ENCODE data around the gene LGI1.

LGI1 gene
- total RNA-seq = 0 to 0.04 (median 0) reads per million in 3 experiments

DNA sequence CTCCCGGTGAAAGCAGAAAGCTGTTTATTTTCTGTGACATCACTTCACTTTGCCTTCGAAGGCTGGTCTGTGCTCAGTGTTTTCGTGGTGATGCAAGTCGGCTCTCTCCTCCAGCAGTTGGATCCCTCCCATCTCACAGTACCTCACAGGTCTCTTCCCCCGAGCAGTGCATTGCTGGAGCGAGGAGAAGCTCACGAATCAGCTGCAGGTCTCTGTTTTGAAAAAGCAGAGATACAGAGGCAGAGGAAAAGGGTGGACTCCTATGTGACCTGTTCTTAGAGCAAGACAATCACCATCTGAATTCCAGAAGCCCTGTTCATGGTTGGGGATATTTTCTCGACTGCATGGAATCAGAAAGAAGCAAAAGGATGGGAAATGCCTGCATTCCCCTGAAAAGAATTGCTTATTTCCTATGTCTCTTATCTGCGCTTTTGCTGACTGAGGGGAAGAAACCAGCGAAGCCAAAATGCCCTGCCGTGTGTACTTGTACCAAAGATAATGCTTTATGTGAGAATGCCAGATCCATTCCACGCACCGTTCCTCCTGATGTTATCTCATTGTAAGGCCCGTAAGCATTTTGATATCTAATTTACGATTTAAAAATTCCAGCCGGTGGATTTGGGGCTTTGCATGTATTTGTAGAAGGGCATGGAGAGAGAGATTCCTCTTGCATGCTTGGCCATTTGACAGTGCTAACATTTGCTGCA, at the start of gene LGI1:
Gene LGI1 (plus strand): TSS at position 136 of the 707 bp plus-strand sequence. CDS start 209 bp downstream, at position 345.
- DNase-seq = no peak

DNA sequence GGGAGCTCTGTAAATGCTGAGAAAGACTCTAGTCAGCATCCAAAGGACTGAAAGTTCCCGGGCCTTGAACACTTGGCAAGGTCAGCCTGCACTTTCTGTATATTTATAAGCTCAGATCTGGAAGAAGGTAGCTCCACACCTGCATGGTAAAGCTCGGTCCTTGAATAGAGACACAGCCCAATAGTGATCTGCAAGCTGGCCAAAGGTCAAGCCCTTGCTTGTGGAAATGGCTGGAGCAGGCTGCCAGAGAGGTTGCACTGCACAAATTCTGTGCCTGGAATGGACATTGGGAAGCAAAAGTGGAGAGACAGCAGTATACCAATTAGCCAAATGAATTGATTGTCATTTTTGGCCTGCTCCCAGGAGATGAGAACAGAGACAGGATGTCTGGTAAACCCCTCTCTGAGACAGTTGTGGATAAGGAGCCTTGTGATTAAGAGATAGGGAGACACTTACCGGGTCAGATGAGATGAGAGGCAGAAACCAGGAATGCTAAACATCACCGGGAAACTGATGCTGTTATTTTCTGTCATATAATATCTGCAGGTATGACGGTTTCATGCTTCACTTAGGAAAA, 47.3 kb upstream of the LGI1 start:
- DNase-seq = no peak

DNA sequence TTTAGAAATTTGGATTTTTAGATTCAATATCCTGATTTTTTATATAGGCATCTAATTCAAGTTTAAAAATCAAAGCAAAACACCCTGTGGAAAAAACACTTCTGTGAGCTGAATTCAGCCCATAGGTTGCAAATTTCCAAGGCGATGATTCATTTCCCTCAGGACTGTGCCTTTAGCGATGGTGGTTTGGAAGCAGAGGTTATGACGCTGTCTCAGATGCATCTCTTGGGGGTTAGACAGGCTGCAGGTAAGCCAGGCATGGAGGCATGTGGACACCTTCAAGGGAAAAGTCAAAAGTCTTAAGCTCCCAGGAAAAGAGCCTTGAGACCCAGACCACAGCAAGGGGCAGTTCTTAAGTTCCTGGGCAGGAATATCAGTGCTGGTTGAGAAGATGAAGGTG, 45.8 kb upstream of the LGI1 start:
- DNase-seq = no peak

DNA sequence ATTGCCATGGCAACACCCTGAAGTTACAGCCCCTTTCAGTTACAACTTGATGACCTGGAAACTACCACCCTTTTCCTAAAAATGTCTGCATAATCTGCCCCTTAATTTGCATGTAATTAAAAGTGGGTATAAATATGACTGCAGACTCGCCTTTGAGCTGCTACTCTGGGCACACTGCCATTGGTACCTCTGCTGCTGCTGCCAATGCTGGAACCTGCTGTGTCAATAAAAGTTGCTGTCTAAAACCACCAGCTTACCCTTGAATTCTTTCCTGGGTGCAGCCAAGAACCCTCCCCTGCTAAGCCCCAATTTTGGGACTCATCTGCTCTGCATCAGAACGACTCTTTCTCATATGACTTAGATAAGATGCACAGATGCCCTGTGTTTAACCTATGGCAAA, 45.1 kb upstream of the LGI1 start:
- DNase-seq = no peak

DNA sequence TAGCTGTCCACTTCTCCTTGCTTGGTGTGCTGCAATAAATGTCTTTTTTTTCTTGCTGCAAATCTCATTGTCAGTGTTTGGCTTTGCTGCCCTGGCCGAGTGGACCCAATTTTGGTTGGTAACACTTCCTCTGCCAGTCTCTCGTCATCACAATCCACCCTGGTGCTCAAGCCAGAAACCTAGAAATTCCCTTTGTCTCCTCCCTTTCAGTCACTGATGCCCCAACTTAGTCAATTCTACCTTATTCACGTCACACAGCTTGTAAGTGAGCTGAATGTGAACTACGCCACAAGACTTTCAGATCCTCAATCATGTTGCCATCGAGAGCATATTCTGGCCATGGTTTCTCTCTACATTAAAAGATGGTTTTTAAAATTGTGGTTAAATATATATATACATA, 42.4 kb upstream of the LGI1 start:
- DNase-seq = no peak

DNA sequence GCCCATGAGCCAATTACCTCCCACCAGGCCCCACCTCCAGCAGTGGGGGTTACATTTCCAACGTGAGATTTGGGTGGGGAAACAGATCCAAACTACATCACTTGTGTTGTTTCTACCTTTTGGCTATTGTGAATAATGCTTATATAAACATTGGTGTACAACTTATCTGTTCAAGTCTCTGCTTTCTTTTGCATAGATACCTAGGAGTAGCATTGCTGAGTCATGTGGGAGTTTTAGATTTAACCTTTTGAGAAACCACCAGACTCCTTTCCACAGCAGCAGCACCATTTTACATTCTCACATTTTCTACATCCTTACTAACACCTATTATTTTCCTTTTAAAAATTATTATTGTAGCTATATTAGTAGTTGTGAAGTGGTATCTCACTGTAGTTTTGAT, 41.0 kb upstream of the LGI1 start:
- DNase-seq = no peak

DNA sequence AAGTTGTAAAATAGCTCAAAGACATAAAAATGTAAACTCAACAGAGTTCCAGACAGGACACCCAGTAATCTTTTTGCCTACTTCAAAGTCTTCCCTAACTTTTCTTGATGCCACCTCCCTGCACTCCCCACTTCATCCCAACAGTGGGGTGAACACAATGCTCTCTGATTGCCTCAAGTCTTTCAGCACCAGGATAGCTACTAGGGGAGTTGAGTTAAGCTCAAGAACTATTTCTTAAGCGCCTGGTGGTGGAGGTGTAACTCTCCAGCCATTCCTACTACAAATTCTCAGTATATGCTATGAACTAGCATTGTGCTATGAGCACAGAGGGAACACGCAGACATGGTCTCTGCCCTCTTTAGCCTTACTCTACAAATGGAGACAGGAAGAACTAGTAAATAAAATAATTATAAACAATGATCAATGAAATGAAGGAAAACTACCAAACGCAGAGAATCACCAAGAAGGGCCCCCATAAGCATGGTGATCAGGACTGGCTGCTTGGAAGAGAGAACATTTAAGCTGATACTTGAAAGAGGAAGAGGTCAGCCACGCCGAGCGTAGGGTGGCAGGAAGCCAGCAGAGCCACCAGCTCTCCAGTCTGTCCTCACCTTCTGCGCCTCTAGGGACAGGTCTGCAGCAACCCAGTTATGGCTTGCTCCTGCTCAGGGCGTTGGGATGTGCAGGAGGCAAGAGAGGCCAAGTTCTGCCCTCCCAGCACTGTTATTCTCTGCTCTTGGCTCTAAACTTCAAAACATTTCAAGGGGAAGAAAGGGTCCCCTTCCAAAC, 38.6 kb upstream of the LGI1 start:
- no peak for DNase-seq

DNA sequence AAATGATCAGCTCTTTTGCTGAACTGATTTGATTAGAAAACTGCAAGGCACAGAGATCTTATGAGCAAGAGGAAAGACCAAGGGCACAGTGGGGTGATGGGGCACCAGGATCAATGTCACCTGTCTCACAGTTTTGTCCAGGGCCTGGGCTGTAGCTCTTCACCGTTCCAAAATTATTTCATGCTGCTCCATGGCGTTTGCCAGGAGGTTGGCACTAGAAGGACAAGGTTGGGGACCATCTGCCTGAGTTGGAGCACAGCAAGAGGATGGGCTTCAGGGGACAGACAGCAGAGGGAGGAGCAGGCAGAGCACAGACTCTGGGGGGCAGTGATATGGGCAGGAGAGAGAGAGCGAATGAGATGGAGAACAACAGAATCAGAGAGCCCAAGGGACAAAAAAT, 37.8 kb upstream of the LGI1 start:
- no peak for DNase-seq

DNA sequence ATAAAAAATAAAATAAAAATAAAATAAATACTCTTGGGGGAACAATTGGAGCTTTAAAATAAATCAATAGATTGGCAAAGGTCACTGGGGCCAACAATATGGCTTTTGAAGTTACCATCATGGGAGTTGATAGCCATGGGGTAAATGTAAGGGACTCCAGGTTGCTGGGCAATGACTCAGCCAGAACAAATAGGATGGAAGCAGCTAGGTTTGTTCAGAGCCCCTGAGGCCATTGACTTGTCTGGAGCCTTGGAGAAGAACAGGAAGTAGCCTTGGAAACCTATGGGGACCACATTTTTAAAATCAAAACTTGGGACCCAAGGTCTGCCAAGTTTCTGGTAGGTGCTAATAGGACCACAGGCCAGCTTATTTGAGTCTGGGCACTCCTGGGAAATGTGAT, 35.2 kb upstream of the LGI1 start:
- no peak for DNase-seq

DNA sequence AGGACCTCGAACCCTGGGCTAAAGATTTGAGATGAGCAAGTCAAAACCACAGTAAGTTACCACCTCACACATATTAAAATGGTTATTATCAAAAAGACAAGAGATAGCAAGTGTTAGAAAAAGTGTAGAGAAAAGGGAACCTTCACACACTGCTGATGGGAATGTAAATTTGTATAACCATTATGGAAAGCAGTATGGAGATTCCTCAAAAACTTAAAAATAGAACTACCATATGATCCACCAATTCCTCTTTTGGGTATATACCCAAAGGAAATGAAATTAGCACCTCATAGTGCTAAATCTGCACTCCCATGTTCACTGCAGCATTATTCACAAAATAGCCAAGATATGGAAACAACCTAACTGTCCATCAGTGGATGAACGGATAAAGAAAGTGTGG, 34.6 kb upstream of the LGI1 start:
- no peak for DNase-seq

DNA sequence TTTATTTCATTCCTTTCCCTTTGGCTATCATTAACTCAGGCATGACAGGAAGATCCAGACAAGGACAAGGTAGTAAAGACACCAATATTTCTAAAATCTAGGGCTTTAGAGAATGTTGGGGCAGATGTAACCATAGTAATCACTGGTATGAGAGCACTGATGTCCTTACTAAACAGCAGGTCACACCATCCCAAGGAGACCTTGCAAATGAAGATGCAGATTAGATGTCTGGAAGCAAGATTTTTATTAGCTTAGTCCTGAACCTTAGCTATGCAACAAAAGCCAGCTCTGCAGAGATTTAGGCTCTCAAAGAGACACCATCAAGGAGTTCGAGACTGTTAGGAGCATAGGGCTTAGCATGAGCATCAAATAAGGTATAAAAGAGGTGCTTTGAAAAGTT, 31.7 kb upstream of the LGI1 start:
- DNase-seq = no peak

DNA sequence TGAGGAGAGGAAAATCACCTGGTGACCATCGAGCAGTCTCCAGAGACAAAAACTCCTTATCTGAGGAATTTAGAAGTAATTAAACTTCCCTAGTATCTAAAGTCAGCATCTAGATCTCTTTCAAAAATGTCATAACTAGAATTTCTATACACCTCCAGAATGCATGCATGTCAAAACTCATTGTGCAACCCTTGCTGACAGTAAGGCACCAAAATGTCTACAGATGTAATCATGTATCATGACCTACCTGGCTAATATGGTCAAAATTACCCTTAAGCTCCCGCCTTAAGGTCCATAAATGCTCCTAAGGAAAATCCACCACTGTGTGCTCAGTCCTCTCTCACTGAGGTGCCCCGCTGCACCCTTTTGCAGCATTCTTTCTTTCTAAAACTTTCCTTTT, 16.4 kb upstream of the LGI1 start:
- no peak for DNase-seq

DNA sequence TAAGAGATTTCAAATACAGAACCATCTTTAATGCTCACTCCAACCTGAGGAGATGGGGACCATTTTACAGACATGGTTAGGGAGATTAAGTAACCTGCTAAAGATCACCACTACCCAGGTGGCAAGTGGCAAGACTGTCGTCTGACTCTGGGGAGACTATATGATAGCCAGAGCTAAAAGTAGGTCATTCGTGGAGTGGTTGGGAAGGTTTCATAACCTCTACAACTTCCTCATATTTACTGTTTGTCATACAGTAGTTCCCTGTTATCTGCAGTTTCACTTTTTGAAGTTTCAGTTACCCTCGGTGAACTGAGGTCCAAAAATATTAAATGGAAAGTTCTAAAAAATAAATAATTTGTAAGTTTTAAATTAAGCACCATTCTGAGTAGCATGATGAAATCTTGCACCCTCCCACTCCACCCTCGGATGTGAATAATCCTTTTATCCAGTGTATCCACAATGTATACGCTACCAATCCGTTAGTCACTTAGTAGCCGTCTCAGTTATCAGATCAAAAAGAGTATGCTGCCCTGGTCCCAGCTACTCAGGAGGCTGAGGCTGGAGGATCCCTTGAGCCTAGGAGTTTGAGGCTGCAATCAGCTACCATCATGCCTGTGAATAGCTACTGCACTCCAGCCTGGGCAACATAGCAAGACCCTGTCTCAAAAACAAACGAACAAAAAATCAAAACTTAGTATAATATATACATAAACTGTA, 14.9 kb upstream of the LGI1 start:
- no peak for DNase-seq

DNA sequence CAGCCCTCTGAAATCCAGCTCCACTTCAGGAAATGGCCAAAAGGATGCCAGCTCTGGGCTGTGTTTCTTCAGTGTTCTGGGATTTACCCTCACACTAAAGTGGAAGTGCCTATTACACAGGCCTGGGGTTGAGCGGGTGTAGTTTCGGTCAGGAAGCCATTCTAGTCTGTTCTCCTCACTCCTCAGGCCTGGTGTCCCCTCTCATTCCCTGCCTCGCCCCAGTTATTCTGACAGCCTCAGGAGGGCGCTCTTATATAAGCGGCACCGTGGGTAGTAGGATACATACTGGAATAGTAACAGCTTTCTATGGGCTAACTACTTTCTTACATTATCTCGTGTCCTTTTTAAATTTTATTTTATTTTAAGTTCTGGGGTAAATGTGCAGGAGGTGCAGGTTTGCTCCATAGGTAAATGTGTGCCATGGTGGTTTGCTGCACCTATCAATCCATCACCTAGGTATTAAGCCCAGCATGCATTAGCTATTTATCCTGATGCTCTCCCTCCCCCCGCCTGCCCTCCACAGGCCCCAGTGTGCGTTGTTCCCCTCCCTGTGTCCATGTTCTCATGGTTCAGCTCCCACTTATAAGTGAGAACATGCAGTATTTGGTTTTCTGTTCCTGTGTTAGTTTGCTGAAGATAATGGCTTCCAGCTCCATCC, 12.2 kb upstream of the LGI1 start:
- no peak for DNase-seq

DNA sequence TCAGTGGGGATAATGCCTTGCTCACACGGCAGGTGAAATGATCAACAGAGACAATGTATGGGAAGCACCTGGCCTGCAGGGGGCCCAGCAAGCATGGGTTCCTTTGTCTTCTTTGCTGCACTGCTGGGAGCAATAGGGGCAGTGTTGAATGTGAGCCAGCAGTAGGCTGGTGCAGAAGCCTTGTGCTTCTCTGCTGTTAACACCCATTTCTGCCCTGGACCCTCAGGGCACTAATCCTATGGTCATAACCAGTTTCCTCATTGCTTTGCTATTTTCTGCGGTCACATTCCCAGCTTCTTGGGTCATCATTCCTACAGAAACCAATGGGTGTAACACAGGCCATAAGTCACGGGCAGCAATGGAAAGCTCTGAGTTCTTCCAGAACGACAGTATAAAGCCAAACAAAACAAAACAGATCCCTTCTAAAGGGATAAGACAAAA, 10.9 kb upstream of the LGI1 start:
- no peak for DNase-seq

DNA sequence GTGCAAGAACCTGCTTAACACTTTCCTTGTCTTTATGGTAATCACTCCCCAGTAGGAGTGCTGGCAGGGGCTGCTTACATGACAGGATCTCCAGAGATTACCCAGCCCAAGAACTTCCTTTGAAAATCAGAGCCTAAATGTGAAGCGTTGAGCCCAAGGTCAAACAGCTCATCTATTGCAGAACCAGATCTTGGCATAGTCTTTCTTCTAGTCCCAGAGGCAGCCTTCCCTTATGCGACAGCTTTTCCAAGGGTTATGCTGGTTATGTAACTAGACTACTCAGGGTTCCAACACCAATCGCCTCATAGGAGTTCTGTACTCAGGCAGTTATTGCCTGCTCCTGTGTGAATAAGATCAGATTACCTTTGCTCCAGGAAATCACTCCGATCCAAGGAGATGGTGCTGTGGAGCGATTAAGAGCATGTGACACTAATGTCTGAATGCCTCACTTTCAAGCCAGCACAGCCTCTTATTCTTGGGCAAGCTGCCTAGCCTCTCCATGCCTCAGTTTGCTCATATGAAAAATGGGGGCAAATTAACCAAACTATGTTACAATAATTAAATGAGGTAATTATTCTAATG, 8.4 kb upstream of the LGI1 start:
- DNase-seq = no peak

DNA sequence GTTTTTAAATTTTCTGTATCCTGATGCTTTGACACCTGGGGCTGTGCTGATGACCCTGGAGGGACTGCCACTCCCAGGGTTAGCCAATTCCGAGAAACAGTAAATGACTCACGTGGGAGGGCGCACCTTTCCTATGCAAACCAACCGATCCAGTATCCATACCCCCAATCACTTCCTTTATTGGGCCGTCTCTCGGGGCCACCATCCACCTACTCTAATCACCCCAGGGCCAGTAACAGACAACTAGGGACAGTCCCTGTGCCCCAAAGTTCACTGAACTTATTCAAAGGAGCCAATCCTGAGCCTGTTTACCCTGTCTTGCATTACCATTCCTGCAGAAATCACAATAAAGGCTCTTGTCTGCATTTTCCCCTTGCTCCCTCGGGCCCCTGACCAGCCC, 6.6 kb upstream of the LGI1 start:
- no peak for DNase-seq

DNA sequence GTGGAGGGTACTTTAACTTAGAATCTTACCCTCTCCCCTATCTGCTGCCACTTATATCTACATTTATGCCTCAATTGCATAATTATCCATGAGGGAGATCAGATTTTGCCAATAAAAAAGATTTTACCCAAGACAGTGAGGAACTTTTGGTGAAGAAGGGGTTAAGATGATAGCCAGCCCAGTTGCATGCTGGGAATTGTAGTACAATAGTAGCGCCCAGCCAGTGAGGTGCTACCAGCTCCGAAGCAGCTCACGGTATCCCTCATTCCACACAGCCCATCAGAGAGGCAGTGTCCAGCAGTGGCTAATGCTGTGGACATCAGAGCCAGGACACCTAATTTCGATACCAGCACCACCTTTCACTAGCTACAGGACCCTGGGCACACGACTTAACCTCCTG, 5.9 kb upstream of the LGI1 start:
- no peak for DNase-seq

DNA sequence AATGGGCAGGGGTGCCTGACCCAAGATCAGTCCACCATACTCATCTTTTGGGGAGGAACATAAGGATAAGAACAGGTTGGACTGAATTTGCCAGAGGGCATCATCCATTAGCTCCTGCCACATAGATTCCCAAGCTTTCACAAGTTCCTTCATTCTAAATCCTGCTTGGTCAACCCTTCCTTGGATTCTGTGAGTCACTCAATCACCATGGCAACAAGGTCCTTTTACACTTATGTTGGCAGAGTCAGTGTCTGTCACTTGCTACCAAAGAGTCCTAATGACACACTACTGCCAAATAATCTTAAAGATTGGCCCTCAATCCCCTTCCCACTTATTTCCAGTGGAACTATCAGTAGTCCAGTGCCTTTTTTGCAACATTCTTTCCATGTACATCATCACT, 5.0 kb upstream of the LGI1 start:
- no peak for DNase-seq

DNA sequence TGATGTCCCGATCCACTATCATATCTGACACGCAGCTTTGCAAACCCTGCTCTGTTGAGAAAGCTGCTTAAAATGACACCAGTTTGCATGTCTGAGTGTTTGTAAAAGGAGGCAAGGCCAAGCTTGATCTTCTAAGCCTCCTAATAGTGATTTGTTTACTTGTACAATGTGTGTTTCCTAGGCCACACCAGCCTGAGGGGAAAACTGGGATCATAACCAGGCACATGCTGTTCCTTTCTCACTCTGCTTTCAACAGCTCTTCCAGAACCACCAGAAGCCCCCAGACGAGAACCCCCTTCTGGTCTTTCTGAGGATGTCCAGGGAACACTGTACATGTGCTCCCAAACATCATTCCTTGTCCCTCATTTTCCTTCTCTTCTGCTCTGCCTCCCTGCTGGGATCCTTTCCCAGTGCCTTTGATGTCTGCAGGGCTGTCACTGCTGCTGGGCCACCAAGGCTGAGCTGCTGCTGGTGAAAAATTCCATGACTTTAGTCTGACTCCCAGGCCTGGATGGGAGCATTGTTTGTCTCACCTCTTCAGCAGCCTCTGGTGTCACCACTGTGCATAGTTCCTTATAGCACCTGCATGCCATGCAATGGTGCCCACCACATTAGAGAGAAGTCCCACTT, 4.0 kb upstream of the LGI1 start:
- no peak for DNase-seq

DNA sequence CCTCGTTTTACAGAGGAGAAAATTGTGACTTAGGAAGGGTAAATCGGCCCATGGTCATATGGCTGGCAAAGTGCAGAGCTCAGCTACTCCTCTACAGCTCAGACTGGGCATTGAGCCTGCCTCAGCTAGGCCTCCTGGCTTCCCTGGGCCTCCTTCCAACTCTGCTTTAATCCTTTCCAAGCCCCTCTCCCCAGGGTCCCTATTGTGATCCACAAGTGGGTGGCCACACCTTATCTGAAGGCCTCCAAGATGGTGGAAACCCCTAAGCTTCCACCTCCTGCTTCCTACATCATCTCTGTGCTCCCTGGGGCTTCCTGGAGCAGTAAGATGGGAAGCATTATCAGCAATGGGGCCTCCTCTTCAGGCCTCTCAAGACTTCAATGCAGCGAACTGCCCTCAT, 3.0 kb upstream of the LGI1 start:
- DNase-seq = no peak

Measured in central memory CD4-positive, alpha-beta T cell (primary cell).